ENCODE results near the gene EFTUD2. TPM values are rescaled to one million over a fixed set of nuclear protein-coding genes. Genes with fewer than 3 reads are reported as not detected.

Gene EFTUD2
- total RNA-seq, 1 experiment from 2014 or later, result 137 TPM

GRCh38 chr17:44892250-44892649 is 7.0 kb downstream of the EFTUD2 start:
- Histone ChIP-seq H3K27me3 (ENCODE audit: control insufficient read depth, insufficient read depth, low read length) (no peaks in the 10 kb centered on the region), H3K36me3 (replicated peaks; ENCODE audit: control insufficient read depth, insufficient read depth, low read length) (peaks cover 11% of the 10 kb centered on the region), H3K4me3 (ENCODE audit: insufficient read depth, low read depth, low read length) (no peak overlapping the region)
- DNase-seq, result no peak

- Histone ChIP-seq H3K36me3 (replicated peaks; ENCODE audit: control insufficient read depth, insufficient read depth, low read length) (peaks cover 20% of the 10 kb centered on the region), H3K27me3 (ENCODE audit: control insufficient read depth, insufficient read depth, low read length) (no peaks in the 10 kb centered on the region), H3K4me3 (ENCODE audit: insufficient read depth, low read depth, low read length) (no peak overlapping the region)
- DNase-seq, result no peak
Observed at GRCh38 chr17:44889003-44889402, 10.2 kb downstream of the EFTUD2 start.

- H3K4me3 ChIP-seq (ENCODE audit: insufficient read depth, low read depth, low read length), result no peak overlapping the region
- H3K36me3 ChIP-seq (replicated peaks; ENCODE audit: control insufficient read depth, insufficient read depth, low read length), result peaks cover 23% of the 10 kb centered on the region
- no peaks in the 10 kb centered on the region for H3K27me3 ChIP-seq (ENCODE audit: control insufficient read depth, insufficient read depth, low read length)
Observed at GRCh38 chr17:44887971-44888954, 11.0 kb downstream of the EFTUD2 start.

GRCh38 chr17:44887016-44887415 is 12.2 kb downstream of the EFTUD2 start:
- H3K36me3 ChIP-seq (replicated peaks; ENCODE audit: control insufficient read depth, insufficient read depth, low read length), result peaks cover 27% of the 10 kb centered on the region
- no peak overlapping the region for H3K4me3 ChIP-seq (ENCODE audit: insufficient read depth, low read depth, low read length)
- DNase-seq, result no peak
- no peaks in the 10 kb centered on the region for H3K27me3 ChIP-seq (ENCODE audit: control insufficient read depth, insufficient read depth, low read length)

More at GRCh38 chr17:44887971-44888954, 11.0 kb downstream of the EFTUD2 start:
- no peak for DNase-seq

GRCh38 chr17:44884941-44885340 is 14.3 kb downstream of the EFTUD2 start:
- no peak for DNase-seq
- no peaks in the 10 kb centered on the region for H3K27me3 ChIP-seq (ENCODE audit: control insufficient read depth, insufficient read depth, low read length)
- H3K4me3 ChIP-seq (ENCODE audit: insufficient read depth, low read depth, low read length), result no peak overlapping the region
- H3K36me3 ChIP-seq (replicated peaks; ENCODE audit: control insufficient read depth, insufficient read depth, low read length), result peaks cover 26% of the 10 kb centered on the region

GRCh38 chr17:44881145-44881544 is 18.1 kb downstream of the EFTUD2 start:
- H3K4me3 ChIP-seq (ENCODE audit: insufficient read depth, low read depth, low read length), result no peak overlapping the region
- no peak for DNase-seq
- H3K36me3 ChIP-seq (replicated peaks; ENCODE audit: control insufficient read depth, insufficient read depth, low read length), result peaks cover 25% of the 10 kb centered on the region
- H3K27me3 ChIP-seq (ENCODE audit: control insufficient read depth, insufficient read depth, low read length), result no peaks in the 10 kb centered on the region

GRCh38 chr17:44880062-44880461 is 19.2 kb downstream of the EFTUD2 start:
- Histone ChIP-seq H3K4me3 (ENCODE audit: insufficient read depth, low read depth, low read length) (no peak overlapping the region), H3K27me3 (ENCODE audit: control insufficient read depth, insufficient read depth, low read length) (no peaks in the 10 kb centered on the region), H3K36me3 (replicated peaks; ENCODE audit: control insufficient read depth, insufficient read depth, low read length) (peaks cover 29% of the 10 kb centered on the region)
- DNase-seq, result no peak

- peaks cover 24% of the 10 kb centered on the region for H3K36me3 ChIP-seq (replicated peaks; ENCODE audit: control insufficient read depth, insufficient read depth, low read length)
- no peak for DNase-seq
Observed at GRCh38 chr17:44879376-44879775, 19.9 kb downstream of the EFTUD2 start.

GRCh38 chr17:44878627-44879221 is 20.5 kb downstream of the EFTUD2 start:
- peak; percentile 65 for DNase-seq
- Histone ChIP-seq H3K36me3 (replicated peaks; ENCODE audit: control insufficient read depth, insufficient read depth, low read length) (peaks cover 24% of the 10 kb centered on the region), H3K4me3 (ENCODE audit: insufficient read depth, low read depth, low read length) (no peak overlapping the region), H3K27me3 (ENCODE audit: control insufficient read depth, insufficient read depth, low read length) (no peaks in the 10 kb centered on the region)

More at GRCh38 chr17:44879376-44879775, 19.9 kb downstream of the EFTUD2 start:
- Histone ChIP-seq H3K4me3 (ENCODE audit: insufficient read depth, low read depth, low read length) (no peak overlapping the region), H3K27me3 (ENCODE audit: control insufficient read depth, insufficient read depth, low read length) (no peaks in the 10 kb centered on the region)

- Histone ChIP-seq H3K36me3 (replicated peaks; ENCODE audit: control insufficient read depth, insufficient read depth, low read length) (peaks cover 26% of the 10 kb centered on the region), H3K27me3 (ENCODE audit: control insufficient read depth, insufficient read depth, low read length) (no peaks in the 10 kb centered on the region), H3K4me3 (ENCODE audit: insufficient read depth, low read depth, low read length) (no peak overlapping the region)
- DNase-seq, result no peak
Observed at GRCh38 chr17:44877121-44877520, 22.1 kb downstream of the EFTUD2 start.

- peaks cover 31% of the 10 kb centered on the region for H3K36me3 ChIP-seq (replicated peaks; ENCODE audit: control insufficient read depth, insufficient read depth, low read length)
- DNase-seq, result no peak
- H3K4me3 ChIP-seq (ENCODE audit: insufficient read depth, low read depth, low read length), result no peak overlapping the region
- H3K27me3 ChIP-seq (ENCODE audit: control insufficient read depth, insufficient read depth, low read length), result no peaks in the 10 kb centered on the region
Observed at GRCh38 chr17:44875761-44876160, 23.5 kb downstream of the EFTUD2 start.

GRCh38 chr17:44872131-44872768 is 27.0 kb downstream of the EFTUD2 start:
- Histone ChIP-seq H3K36me3 (replicated peaks; ENCODE audit: control insufficient read depth, insufficient read depth, low read length) (peaks cover 38% of the 10 kb centered on the region), H3K4me3 (ENCODE audit: insufficient read depth, low read depth, low read length) (no peak overlapping the region), H3K27me3 (ENCODE audit: control insufficient read depth, insufficient read depth, low read length) (no peaks in the 10 kb centered on the region)
- DNase-seq, result no peak

GRCh38 chr17:44871556-44871955 is 27.7 kb downstream of the EFTUD2 start:
- H3K27me3 ChIP-seq (ENCODE audit: control insufficient read depth, insufficient read depth, low read length), result no peaks in the 10 kb centered on the region
- DNase-seq, result no peak
- H3K4me3 ChIP-seq (ENCODE audit: insufficient read depth, low read depth, low read length), result no peak overlapping the region
- peaks cover 39% of the 10 kb centered on the region for H3K36me3 ChIP-seq (replicated peaks; ENCODE audit: control insufficient read depth, insufficient read depth, low read length)

GRCh38 chr17:44867841-44868240 is 31.4 kb downstream of the EFTUD2 start:
- no peak for DNase-seq
- peaks cover 48% of the 10 kb centered on the region for H3K36me3 ChIP-seq (replicated peaks; ENCODE audit: control insufficient read depth, insufficient read depth, low read length)

More at GRCh38 chr17:44867841-44868240, 31.4 kb downstream of the EFTUD2 start:
- no peak overlapping the region for H3K4me3 ChIP-seq (ENCODE audit: insufficient read depth, low read depth, low read length)
- no peaks in the 10 kb centered on the region for H3K27me3 ChIP-seq (ENCODE audit: control insufficient read depth, insufficient read depth, low read length)
